HTERT RPE-1 (cell line): ENCODE measurements around the gene SPAG16.

ENCODE experiments used
- in situ Hi-C: fragments of 300-500 bp; cut with MboI; formaldehyde crosslinking; loops from 4 replicates; pipeline ENCODE4 v1.14.3; 2020; ENCODE audit warnings: low sequenced_read_pairs

The SPAG16 gene

GRCh38 chr2:214450118-214450894 lies 1166.0 kb downstream of the SPAG16 start:
- in situ Hi-C loops = no loop called here

GRCh38 chr2:214451516-214452275 lies 1167.4 kb downstream of the SPAG16 start:
- in situ Hi-C loops = no loop called here
